GM19025 (cell line): ENCODE results near the gene SLC35B2.

Experiments
- ATAC-seq: cut with Tn5 transposase; IDR thresholded peaks from one replicate; pipeline ENCODE4 v1.9.1; 2021; ENCODE audit warnings: mild to moderate bottlenecking, low read depth, moderate library complexity; ENCODE audit not compliant: unreplicated experiment

The SLC35B2 gene

GRCh38 chr6:44269178-44269920 is 12.0 kb upstream of the SLC35B2 start:
- no peak for ATAC-seq

- no peak for ATAC-seq
These were observed 10.8 kb upstream of the SLC35B2 start for GRCh38 chr6:44268095-44268628.

GRCh38 chr6:44267252-44267651 is 9.9 kb upstream of the SLC35B2 start:
- no peak for ATAC-seq

GRCh38 chr6:44266347-44266746 is 9.0 kb upstream of the SLC35B2 start:
- no peak for ATAC-seq

GRCh38 chr6:44265722-44266233 is 8.4 kb upstream of the SLC35B2 start:
- ATAC-seq: no peak

GRCh38 chr6:44265007-44265721 is 7.8 kb upstream of the SLC35B2 start, which contains the start of gene NFKBIE:
Gene NFKBIE (minus strand): TSS chr6:44265551. CDS start chr6:44265346, 205 bp downstream.
- ATAC-seq: peak; percentile 32

GRCh38 chr6:44264154-44265006 is 7.1 kb upstream of the SLC35B2 start:
- peak; percentile 28 for ATAC-seq

- ATAC-seq: no peak
These were observed 6.2 kb upstream of the SLC35B2 start for GRCh38 chr6:44263354-44264100.

GRCh38 chr6:44262467-44263353 is 5.4 kb upstream of the SLC35B2 start:
- no peak for ATAC-seq

- ATAC-seq: no peak
These were observed 4.3 kb upstream of the SLC35B2 start for GRCh38 chr6:44261581-44261980.

GRCh38 chr6:44260451-44261297 is 3.3 kb upstream of the SLC35B2 start:
- ATAC-seq: no peak

- no peak for ATAC-seq
These were observed 2.7 kb upstream of the SLC35B2 start for GRCh38 chr6:44260011-44260410.

- no peak for ATAC-seq
These were observed 1.6 kb upstream of the SLC35B2 start for GRCh38 chr6:44258921-44259320.

- no peak for ATAC-seq
These were observed 1.1 kb upstream of the SLC35B2 start for GRCh38 chr6:44258325-44258863.

- ATAC-seq: peak; percentile 4
These were observed 511 bp upstream of the SLC35B2 start for GRCh38 chr6:44257753-44258324.

GRCh38 chr6:44256775-44257024 is 628 bp downstream of the SLC35B2 start:
- no peak for ATAC-seq

- no peak for ATAC-seq
These were observed 1.2 kb downstream of the SLC35B2 start for GRCh38 chr6:44255871-44256774.
